DND-41 (cell line): ENCODE data around the gene HS3ST5.

ENCODE experiments used
- ATAC-seq: fragments of 200-7000 bp; cut with Tn5 transposase; 3 replicates; pipeline ENCODE4 v1.9.1; 2021; ENCODE audit warnings: low read depth; ENCODE audit not compliant: insufficient read depth
- DNase-seq: peaks from one replicate; pipeline ENCODE4 v3.0.0-alpha.2; 2020
- H2AFZ ChIP-seq: 2 replicates; pipeline ENCODE4 v1.6.0; 2012; ENCODE audit warnings: low read depth, low read length
- H3K27ac ChIP-seq: 2 replicates; pipeline ENCODE4 v1.5.1; 2012; ENCODE audit warnings: low read length, inconsistent platforms
- H3K27me3 ChIP-seq: fragments of 200-600 bp; sonication (generic); 2 replicates; pipeline ENCODE4 v1.6.0; 2012; ENCODE audit warnings: low read length, mild to moderate bottlenecking, inconsistent platforms; ENCODE audit not compliant: insufficient read depth, poor library complexity
- H3K36me3 ChIP-seq: 2 replicates; pipeline ENCODE4 v1.5.1; 2012; ENCODE audit warnings: low read length, inconsistent platforms; ENCODE audit not compliant: insufficient read depth
- H3K4me1 ChIP-seq: 2 replicates; pipeline ENCODE4 v1.5.1; 2012; ENCODE audit warnings: mild to moderate bottlenecking, low read length; ENCODE audit not compliant: insufficient read depth
- H3K4me2 ChIP-seq: 2 replicates; pipeline ENCODE4 v1.6.0; 2012; ENCODE audit warnings: mild to moderate bottlenecking, moderate library complexity, low read length, inconsistent platforms; ENCODE audit not compliant: insufficient read depth
- H3K4me3 ChIP-seq, 2 experiments: fragments of 200-600 bp in 1 of 2; shearing (Covaris generic) in 1 of 2; 2 replicates each; pipeline ENCODE4 v1.5.1; 2012 to 2016; ENCODE audit warnings: inconsistent platforms in 2 of 2, low read length in 2 of 2, mild to moderate bottlenecking in 2 of 2, low read depth in 1 of 2, moderate library complexity in 1 of 2
- H3K79me2 ChIP-seq: 2 replicates; pipeline ENCODE4 v1.6.0; 2012; ENCODE audit warnings: low read length, inconsistent platforms; ENCODE audit not compliant: insufficient read depth
- H3K9ac ChIP-seq: 2 replicates; pipeline ENCODE4 v1.6.0; 2012; ENCODE audit warnings: low read depth, mild to moderate bottlenecking, inconsistent platforms, low read length, moderate library complexity
- H3K9me3 ChIP-seq: 2 replicates; pipeline ENCODE4 v1.5.1; 2012; ENCODE audit warnings: low read length, moderate library complexity, mild to moderate bottlenecking, inconsistent platforms; ENCODE audit not compliant: insufficient read depth, severe bottlenecking
- H4K20me1 ChIP-seq: 2 replicates; pipeline ENCODE4 v1.6.0; 2012; ENCODE audit warnings: low read length; ENCODE audit not compliant: insufficient read depth
- CTCF ChIP-seq: IDR thresholded peaks from 2 replicates; pipeline ENCODE4 v1.5.1; 2012; ENCODE audit warnings: borderline replicate concordance, low read length, moderate library complexity, mild to moderate bottlenecking; ENCODE audit not compliant: poor library complexity, severe bottlenecking; ENCODE audit errors: extremely low read depth
- EZH2 ChIP-seq: IDR thresholded peaks from 3 replicates; pipeline ENCODE4 v1.6.1; 2012; ENCODE audit warnings: borderline replicate concordance, low read depth, mild to moderate bottlenecking, moderate library complexity, low read length, inconsistent platforms; ENCODE audit not compliant: severe bottlenecking

Gene HS3ST5

GRCh38 chr6:114281496-114281895 lies 61.3 kb downstream of the HS3ST5 start:
- Histone ChIP-seq H3K9me3 (no peaks in the 10 kb centered on the region), H3K79me2 (no peaks in the 10 kb centered on the region), H3K27me3 (no peaks in the 10 kb centered on the region), H2AFZ (no peak overlapping the region), H4K20me1 (no peaks in the 10 kb centered on the region), H3K9ac (no peak overlapping the region), H3K36me3 (no peaks in the 10 kb centered on the region), H3K4me1 (no peaks in the 10 kb centered on the region), H3K4me2 (no peak overlapping the region), H3K27ac (no peak overlapping the region), H3K4me3 (no peak overlapping the region)
- DNase-seq = no peak
- no peak for TF ChIP-seq EZH2
- TF ChIP-seq CTCF = no peak
- ATAC-seq = no peak

GRCh38 chr6:114280239-114280982 lies 62.4 kb downstream of the HS3ST5 start:
- H3K9ac ChIP-seq = no peak overlapping the region
- H3K27me3 ChIP-seq = no peaks in the 10 kb centered on the region
- H3K79me2 ChIP-seq = no peaks in the 10 kb centered on the region
- no peak overlapping the region for H3K4me3 ChIP-seq
- no peak for TF ChIP-seq CTCF
- TF ChIP-seq EZH2 = no peak
- H3K27ac ChIP-seq = no peak overlapping the region
- no peak overlapping the region for H2AFZ ChIP-seq
- H3K36me3 ChIP-seq = no peaks in the 10 kb centered on the region
- no peaks in the 10 kb centered on the region for H4K20me1 ChIP-seq
- no peak for DNase-seq
- no peak overlapping the region for H3K4me2 ChIP-seq
- ATAC-seq = no peak
- H3K9me3 ChIP-seq = no peaks in the 10 kb centered on the region
- H3K4me1 ChIP-seq = no peaks in the 10 kb centered on the region

DNA sequence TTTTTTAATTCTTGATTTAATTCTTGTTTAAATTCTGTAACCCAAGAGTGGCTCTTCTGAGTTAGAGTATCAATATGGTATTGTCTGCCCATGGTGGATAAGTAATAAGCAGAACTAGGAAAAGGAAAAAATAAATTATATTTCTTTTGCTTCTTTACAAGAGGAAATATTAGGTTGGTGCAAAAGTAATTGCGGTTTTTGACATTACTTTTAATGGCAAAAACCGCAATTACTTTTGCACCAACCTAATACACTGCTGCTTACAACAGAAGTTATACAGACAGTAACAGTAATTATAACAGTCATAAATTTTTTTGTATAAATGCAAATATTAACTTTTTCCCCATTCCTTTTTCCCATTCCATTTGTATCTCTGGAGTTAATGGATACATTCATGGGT lies 65.6 kb downstream of the HS3ST5 start:
- DNase-seq (no peak), ATAC-seq (no peak)
- H4K20me1 ChIP-seq = no peaks in the 10 kb centered on the region
- no peak overlapping the region for H3K4me2 ChIP-seq
- H3K4me1 ChIP-seq = no peaks in the 10 kb centered on the region
- no peaks in the 10 kb centered on the region for H3K36me3 ChIP-seq
- H3K79me2 ChIP-seq = no peaks in the 10 kb centered on the region
- no peak overlapping the region for H3K9ac ChIP-seq
- H3K4me3 ChIP-seq = no peak overlapping the region
- TF ChIP-seq EZH2 = no peak
- TF ChIP-seq CTCF = no peak
- no peak overlapping the region for H3K27ac ChIP-seq
- H2AFZ ChIP-seq = no peak overlapping the region
- no peaks in the 10 kb centered on the region for H3K9me3 ChIP-seq
- no peaks in the 10 kb centered on the region for H3K27me3 ChIP-seq

DNA sequence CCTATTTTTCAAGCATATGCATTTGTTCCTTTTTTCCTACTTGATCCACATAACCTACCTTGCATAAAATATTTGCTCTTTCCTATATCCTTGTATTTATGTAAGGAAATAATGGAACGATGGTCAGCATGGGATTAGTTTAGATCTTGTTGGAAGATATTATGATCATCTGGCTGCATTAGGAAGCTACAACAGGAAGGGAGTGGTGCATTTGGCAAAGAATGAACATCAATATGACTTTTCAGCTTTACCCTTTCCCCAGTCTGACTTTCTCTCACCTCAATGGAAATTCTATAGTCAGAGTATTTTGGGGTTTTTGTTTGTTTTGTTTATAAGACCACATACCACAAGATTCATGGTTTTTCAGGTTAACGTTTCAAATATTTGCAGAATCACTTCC lies 66.0 kb downstream of the HS3ST5 start:
- DNase-seq (no peak), ATAC-seq (no peak)
- H2AFZ ChIP-seq = no peak overlapping the region
- TF ChIP-seq EZH2 = no peak
- TF ChIP-seq CTCF = no peak
- no peaks in the 10 kb centered on the region for H3K4me1 ChIP-seq
- no peaks in the 10 kb centered on the region for H3K79me2 ChIP-seq
- H3K9ac ChIP-seq = no peak overlapping the region
- H3K27me3 ChIP-seq = no peaks in the 10 kb centered on the region
- no peaks in the 10 kb centered on the region for H3K9me3 ChIP-seq
- H3K4me2 ChIP-seq = no peak overlapping the region
- H4K20me1 ChIP-seq = no peaks in the 10 kb centered on the region
- H3K36me3 ChIP-seq = no peaks in the 10 kb centered on the region
- H3K27ac ChIP-seq = no peak overlapping the region
- no peak overlapping the region for H3K4me3 ChIP-seq
